H9 (cell line): ENCODE measurements around the gene RDH14. TPM values are rescaled to one million over a fixed set of nuclear protein-coding genes. Genes with fewer than 3 reads are reported as not detected.

Experiments used
- DNase-seq: peaks from one replicate; pipeline ENCODE4 v3.0.0-alpha.2; 2017
- H2AFZ ChIP-seq: one replicate; pipeline ENCODE4 v1.6.1; 2013; ENCODE audit warnings: mild to moderate bottlenecking, low read length, control low read depth, moderate library complexity
- H2AK5ac ChIP-seq: 2 replicates; pipeline ENCODE4 v1.6.1; 2013; ENCODE audit warnings: low read length, control low read depth, mixed read lengths; ENCODE audit not compliant: insufficient read length
- H2BK120ac ChIP-seq: one replicate; pipeline ENCODE4 v1.6.1; 2013; ENCODE audit warnings: low read depth, mild to moderate bottlenecking, low read length, control low read depth, inconsistent platforms; ENCODE audit not compliant: poor library complexity, severe bottlenecking
- H2BK12ac ChIP-seq: 2 replicates; pipeline ENCODE4 v1.6.1; 2013; ENCODE audit warnings: low read length, control low read depth, mixed read lengths, low read depth; ENCODE audit not compliant: insufficient read length
- H2BK15ac ChIP-seq: 2 replicates; pipeline ENCODE4 v1.6.1; 2013; ENCODE audit warnings: low read depth, low read length, control low read depth
- H2BK20ac ChIP-seq: one replicate; pipeline ENCODE4 v1.6.1; 2013; ENCODE audit warnings: low read depth, mild to moderate bottlenecking, low read length, control low read depth, inconsistent platforms; ENCODE audit not compliant: poor library complexity, severe bottlenecking
- H2BK5ac ChIP-seq: 2 replicates; pipeline ENCODE4 v1.6.1; 2013; ENCODE audit warnings: low read length, control low read depth, mixed read lengths; ENCODE audit not compliant: insufficient read length
- H3K14ac ChIP-seq: 2 replicates; pipeline ENCODE4 v1.6.1; 2013; ENCODE audit warnings: low read length, control low read depth; ENCODE audit not compliant: insufficient read depth
- H3K18ac ChIP-seq: 2 replicates; pipeline ENCODE4 v1.6.1; 2013; ENCODE audit warnings: low read depth, mild to moderate bottlenecking, mixed read lengths, low read length, control low read depth; ENCODE audit not compliant: insufficient read length
- H3K23ac ChIP-seq: 2 replicates; pipeline ENCODE4 v1.6.1; 2013; ENCODE audit warnings: low read length, control low read depth, mixed read lengths, low read depth; ENCODE audit not compliant: insufficient read length
- H3K23me2 ChIP-seq: 2 replicates; pipeline ENCODE4 v1.6.1; 2013; ENCODE audit warnings: low read depth, mild to moderate bottlenecking, mixed read lengths, low read length, control low read depth; ENCODE audit not compliant: insufficient read length, poor library complexity, severe bottlenecking
- H3K27ac ChIP-seq: 2 replicates; pipeline ENCODE4 v1.5.1; 2013; ENCODE audit warnings: low read length, control low read depth, mixed read lengths, low read depth; ENCODE audit not compliant: insufficient read length
- H3K27me3 ChIP-seq: 2 replicates; pipeline ENCODE4 v1.6.1; 2013; ENCODE audit warnings: low read length, control low read depth, inconsistent platforms; ENCODE audit not compliant: insufficient read depth
- H3K4ac ChIP-seq: 2 replicates; pipeline ENCODE4 v1.6.1; 2013; ENCODE audit warnings: low read depth, mild to moderate bottlenecking, control low read depth, inconsistent platforms, low read length, moderate library complexity
- H3K4me1 ChIP-seq: 2 replicates; pipeline ENCODE4 v1.6.1; 2013; ENCODE audit warnings: low read length, control low read depth, inconsistent platforms; ENCODE audit not compliant: insufficient read depth
- H3K4me2 ChIP-seq: 2 replicates; pipeline ENCODE4 v1.6.1; 2013; ENCODE audit warnings: low read length, control low read depth, mixed read lengths; ENCODE audit not compliant: insufficient read length, insufficient read depth
- H3K56ac ChIP-seq: 2 replicates; pipeline ENCODE4 v1.6.1; 2013; ENCODE audit warnings: low read depth, mild to moderate bottlenecking, mixed read lengths, low read length, control low read depth; ENCODE audit not compliant: insufficient read length
- H3K79me1 ChIP-seq: 2 replicates; pipeline ENCODE4 v1.6.1; 2013; ENCODE audit warnings: low read depth, mild to moderate bottlenecking, moderate library complexity, low read length, control low read depth, inconsistent platforms; ENCODE audit not compliant: insufficient read depth, poor library complexity, severe bottlenecking
- H3K79me2 ChIP-seq: 2 replicates; pipeline ENCODE4 v1.6.1; 2013; ENCODE audit warnings: low read length, control low read depth, inconsistent platforms; ENCODE audit not compliant: insufficient read depth
- H3K9ac ChIP-seq: 2 replicates; pipeline ENCODE4 v1.6.1; 2013; ENCODE audit warnings: low read length, control low read depth, mixed read lengths; ENCODE audit not compliant: insufficient read length; ENCODE audit errors: extremely low read depth
- H3K9me3 ChIP-seq: one replicate; pipeline ENCODE4 v1.6.1; 2013; ENCODE audit warnings: low read depth, low read length, inconsistent platforms; ENCODE audit not compliant: control insufficient read depth
- H3T11ph ChIP-seq: one replicate; pipeline ENCODE4 v1.6.1; 2013; ENCODE audit warnings: mild to moderate bottlenecking, low read length, control low read depth, inconsistent platforms
- H4K20me1 ChIP-seq: one replicate; pipeline ENCODE4 v1.6.1; 2013; ENCODE audit not compliant: control insufficient read depth, insufficient read length, insufficient read depth
- H4K5ac ChIP-seq: 2 replicates; pipeline ENCODE4 v1.6.1; 2013; ENCODE audit warnings: low read depth, mild to moderate bottlenecking, mixed read lengths, low read length, control low read depth; ENCODE audit not compliant: insufficient read length
- H4K8ac ChIP-seq: replicated peaks from 2 replicates; pipeline ENCODE4 v1.6.1; 2013; ENCODE audit warnings: low read length, control low read depth, mixed read lengths, low read depth; ENCODE audit not compliant: insufficient read length
- H4K91ac ChIP-seq: 2 replicates; pipeline ENCODE4 v1.6.1; 2013; ENCODE audit warnings: low read depth, mild to moderate bottlenecking, moderate library complexity, mixed read lengths, low read length, control low read depth; ENCODE audit not compliant: insufficient read length
- H3K27ac Mint-ChIP-seq, 3 experiments: 2 replicates in 2 of 3; 3 replicates in 1 of 3; pipeline ENCODE4 v1.8.0; 2020 to 2021; ENCODE audit warnings: mixed read lengths in 3 of 3, mild to moderate bottlenecking in 1 of 3, moderate library complexity in 1 of 3
- H3K27me3 Mint-ChIP-seq: 2 replicates; pipeline ENCODE4 v1.8.0; 2021; ENCODE audit warnings: low read depth, mild to moderate bottlenecking, moderate library complexity, mixed read lengths
- H3K36me3 Mint-ChIP-seq, 3 experiments: 2 replicates in 2 of 3; 3 replicates in 1 of 3; pipeline ENCODE4 v1.8.0; 2020 to 2021; ENCODE audit warnings: low read depth in 3 of 3, mixed read lengths in 3 of 3; ENCODE audit not compliant: insufficient read depth in 1 of 3
- H3K4me1 Mint-ChIP-seq, 2 experiments: 2 replicates each; pipeline ENCODE4 v1.8.0; 2020; ENCODE audit warnings: mixed read lengths in 2 of 2
- H3K4me3 Mint-ChIP-seq, 2 experiments: 2 replicates in 1 of 2; 3 replicates in 1 of 2; pipeline ENCODE4 v1.8.0; 2020 to 2021; ENCODE audit warnings: mild to moderate bottlenecking in 2 of 2, mixed read lengths in 2 of 2, moderate library complexity in 1 of 2
- H3K9me3 Mint-ChIP-seq, 2 experiments: 2 replicates in 1 of 2; 3 replicates in 1 of 2; pipeline ENCODE4 v1.8.0; 2020; ENCODE audit warnings: mild to moderate bottlenecking in 2 of 2, mixed read lengths in 2 of 2, moderate library complexity in 1 of 2
- total RNA-seq: library from RNA; stranded (reverse); gene quantifications from 2 replicates; pipeline ENCODE4 v1.2.1, GENCODE V29; 2021
- TF ChIP-seq, protein P1 (sequence below): fragments of 200-600 bp; sonication (generic); conservative IDR thresholded peaks from 3 replicates; pipeline ENCODE4 v1.8.0; 2021; ENCODE audit warnings: antibody characterized with exemption, mild to moderate bottlenecking

Gene RDH14
- total RNA-seq, 1 experiment from 2014 or later: 25.5 TPM

DNA sequence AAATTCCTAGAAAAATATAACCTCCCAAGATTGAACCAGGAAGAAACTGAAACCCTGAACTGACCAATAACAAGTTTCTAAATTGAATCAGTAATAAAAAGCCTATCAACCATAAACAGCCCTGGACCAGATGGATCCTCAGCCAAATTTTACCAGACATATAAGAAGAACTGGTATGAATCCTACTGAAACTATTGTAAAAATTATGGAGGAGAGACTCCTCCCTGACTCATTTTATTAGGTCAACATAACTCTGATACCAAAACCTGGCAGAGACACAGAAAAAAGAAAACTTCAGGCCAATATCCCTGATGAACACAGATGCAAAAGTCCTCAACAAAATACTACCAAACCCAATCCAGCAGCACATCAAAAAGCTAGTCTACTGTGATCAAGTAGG is 17.6 kb upstream of the RDH14 start:
- Mint-ChIP-seq H3K9me3 (peaks cover 11 to 16% of the 10 kb centered on the region in 2 experiments), H3K27ac (no peak overlapping the region), H3K4me1 (no peaks in the 10 kb centered on the region), H3K27me3 (no peaks in the 10 kb centered on the region), H3K4me3 (no peak overlapping the region), H3K36me3 (peaks cover 0 to 7% (median 0%) of the 10 kb centered on the region in 3 experiments; a peak in 2 of 7 replicates)
- H4K5ac ChIP-seq: no peak overlapping the region
- H3K18ac ChIP-seq: no peak overlapping the region
- no peak overlapping the region for H3K4ac ChIP-seq
- H2BK15ac ChIP-seq: no peak overlapping the region
- DNase-seq: no peak
- no peaks in the 10 kb centered on the region; the same call in 1 of the 2 replicates for H3K4me1 ChIP-seq
- no peak overlapping the region for H2AFZ ChIP-seq
- TF ChIP-seq, protein P1, sequence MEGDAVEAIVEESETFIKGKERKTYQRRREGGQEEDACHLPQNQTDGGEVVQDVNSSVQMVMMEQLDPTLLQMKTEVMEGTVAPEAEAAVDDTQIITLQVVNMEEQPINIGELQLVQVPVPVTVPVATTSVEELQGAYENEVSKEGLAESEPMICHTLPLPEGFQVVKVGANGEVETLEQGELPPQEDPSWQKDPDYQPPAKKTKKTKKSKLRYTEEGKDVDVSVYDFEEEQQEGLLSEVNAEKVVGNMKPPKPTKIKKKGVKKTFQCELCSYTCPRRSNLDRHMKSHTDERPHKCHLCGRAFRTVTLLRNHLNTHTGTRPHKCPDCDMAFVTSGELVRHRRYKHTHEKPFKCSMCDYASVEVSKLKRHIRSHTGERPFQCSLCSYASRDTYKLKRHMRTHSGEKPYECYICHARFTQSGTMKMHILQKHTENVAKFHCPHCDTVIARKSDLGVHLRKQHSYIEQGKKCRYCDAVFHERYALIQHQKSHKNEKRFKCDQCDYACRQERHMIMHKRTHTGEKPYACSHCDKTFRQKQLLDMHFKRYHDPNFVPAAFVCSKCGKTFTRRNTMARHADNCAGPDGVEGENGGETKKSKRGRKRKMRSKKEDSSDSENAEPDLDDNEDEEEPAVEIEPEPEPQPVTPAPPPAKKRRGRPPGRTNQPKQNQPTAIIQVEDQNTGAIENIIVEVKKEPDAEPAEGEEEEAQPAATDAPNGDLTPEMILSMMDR: no peak
- H3K4me2 ChIP-seq: no peak overlapping the region
- no peak overlapping the region for H2BK12ac ChIP-seq
- H2AK5ac ChIP-seq: no peak overlapping the region
- H4K91ac ChIP-seq: no peak overlapping the region
- no peak overlapping the region for H2BK20ac ChIP-seq
- H4K8ac ChIP-seq: no peak overlapping the region
- no peak overlapping the region for H2BK5ac ChIP-seq
- no peak overlapping the region for H3T11ph ChIP-seq
- no peak overlapping the region for H3K56ac ChIP-seq
- no peaks in the 10 kb centered on the region for H3K79me2 ChIP-seq
- H3K9me3 ChIP-seq: no peaks in the 10 kb centered on the region
- no peaks in the 10 kb centered on the region for H3K79me1 ChIP-seq
- H3K14ac ChIP-seq: no peak overlapping the region
- no peaks in the 10 kb centered on the region for H3K23me2 ChIP-seq
- no peak overlapping the region for H3K9ac ChIP-seq
- H3K23ac ChIP-seq: no peak overlapping the region
- H4K20me1 ChIP-seq: no peaks in the 10 kb centered on the region
- H3K27ac ChIP-seq: no peak overlapping the region
- H3K27me3 ChIP-seq: no peaks in the 10 kb centered on the region
- no peak overlapping the region for H2BK120ac ChIP-seq
